GM21717 (cell line): Measurements from ENCODE around the gene TSHZ2.

Source experiments
- ATAC-seq: cut with Tn5 transposase; IDR thresholded peaks from one replicate; pipeline ENCODE4 v1.9.1; 2021; ENCODE audit warnings: mild to moderate bottlenecking, moderate library complexity; ENCODE audit not compliant: unreplicated experiment

Gene TSHZ2

DNA sequence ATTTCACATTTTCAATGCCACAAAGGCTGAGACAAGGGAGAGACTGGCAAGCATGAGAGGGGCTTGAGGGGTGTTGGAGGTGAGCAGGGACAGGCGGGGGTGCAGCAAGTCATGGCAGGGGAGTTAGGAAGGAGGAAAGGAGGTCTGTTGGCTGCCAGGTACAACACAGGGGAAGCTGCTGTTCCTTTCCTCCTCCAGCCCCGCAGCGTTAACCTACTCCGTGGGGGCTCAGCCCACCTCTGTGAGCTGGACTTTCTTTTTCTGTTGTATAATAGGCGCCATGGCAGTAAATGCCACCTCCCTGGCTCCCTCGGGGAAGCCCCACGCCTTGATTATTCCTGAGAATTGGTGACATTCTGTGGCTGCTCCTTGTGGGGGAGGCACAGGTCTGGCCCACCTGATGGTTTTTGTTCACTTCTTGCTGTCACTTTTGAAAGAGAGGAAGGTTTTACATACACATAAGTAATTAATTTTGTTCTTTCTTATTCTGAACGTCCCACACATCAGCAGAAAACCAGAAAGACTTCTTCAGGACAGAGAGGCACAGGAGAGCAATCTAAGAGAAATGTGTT, 293.2 kb downstream of the TSHZ2 start:
- ATAC-seq: no peak

- no peak for ATAC-seq
These were observed 297.2 kb downstream of the TSHZ2 start for GRCh38 chr20:53269380-53269779.

GRCh38 chr20:53270792-53271375, 298.7 kb downstream of the TSHZ2 start:
- no peak for ATAC-seq

DNA sequence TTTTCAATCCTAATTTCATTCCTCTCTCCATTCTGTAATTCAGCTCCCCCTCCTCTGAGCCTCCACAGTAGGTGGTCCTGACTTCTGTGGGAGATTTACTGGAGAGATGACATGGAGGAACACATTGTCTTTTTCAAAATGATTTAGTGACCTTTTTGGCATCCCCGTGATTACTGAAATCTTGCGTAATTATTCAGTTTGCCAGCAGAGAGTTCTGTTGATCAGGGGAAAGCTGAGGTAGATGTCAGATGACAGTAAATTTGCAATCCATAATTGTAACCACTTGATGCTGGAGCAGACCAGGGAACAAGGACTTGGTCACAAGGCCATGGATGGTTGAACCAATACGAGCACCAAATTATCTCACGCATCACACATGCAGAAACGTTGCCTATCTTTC, 302.2 kb downstream of the TSHZ2 start:
- no peak for ATAC-seq

GRCh38 chr20:53274807-53275206, 302.6 kb downstream of the TSHZ2 start:
- ATAC-seq: no peak

GRCh38 chr20:53276143-53276542, 304.0 kb downstream of the TSHZ2 start:
- ATAC-seq: no peak

DNA sequence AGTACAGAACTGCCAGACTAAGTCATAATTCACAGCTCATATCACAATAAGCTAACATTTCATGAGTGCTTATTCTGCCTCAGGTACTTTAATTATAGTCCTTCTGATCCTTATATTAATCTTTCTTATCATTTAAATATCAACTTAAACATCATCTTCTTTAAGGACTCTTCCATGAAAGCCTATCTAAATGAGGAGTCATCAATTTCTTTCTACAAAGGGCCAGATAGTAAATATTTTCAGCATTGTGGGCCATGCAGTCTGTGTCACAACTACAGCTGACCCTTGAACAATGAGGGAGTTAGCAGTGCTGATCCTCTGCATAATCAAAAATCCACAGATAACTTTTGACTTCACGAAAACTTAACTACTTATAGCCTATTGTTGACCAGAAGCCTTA, 306.4 kb downstream of the TSHZ2 start:
- no peak for ATAC-seq

- no peak for ATAC-seq
These were observed 307.6 kb downstream of the TSHZ2 start for GRCh38 chr20:53279735-53280134.

DNA sequence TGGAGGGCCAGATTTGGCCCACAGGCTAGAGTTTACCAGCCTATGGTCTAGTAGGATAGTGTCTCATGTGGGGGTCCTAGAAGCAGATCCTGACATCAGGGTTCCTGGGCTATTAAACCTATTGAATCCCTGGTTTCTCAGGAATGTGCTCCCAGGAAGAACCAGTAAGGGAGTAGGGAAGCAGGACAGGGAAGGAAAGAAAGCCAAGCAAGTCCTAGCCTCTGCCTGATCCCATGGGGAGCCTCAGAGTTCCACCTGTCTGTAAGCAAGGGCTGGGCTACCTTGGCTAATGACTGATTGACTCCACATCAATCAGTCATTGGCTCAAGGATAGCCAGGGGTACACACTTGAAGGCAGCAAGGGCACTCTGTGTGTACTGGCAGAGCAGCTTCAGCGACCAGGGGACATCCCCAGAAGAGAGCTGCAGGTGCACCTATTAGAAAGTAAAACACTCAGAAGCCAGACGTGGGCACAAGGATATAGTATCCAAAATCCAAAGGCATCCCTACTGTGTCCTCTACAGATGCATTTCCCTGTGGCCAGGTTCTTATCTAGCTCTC, 309.5 kb downstream of the TSHZ2 start:
- ATAC-seq: no peak

DNA sequence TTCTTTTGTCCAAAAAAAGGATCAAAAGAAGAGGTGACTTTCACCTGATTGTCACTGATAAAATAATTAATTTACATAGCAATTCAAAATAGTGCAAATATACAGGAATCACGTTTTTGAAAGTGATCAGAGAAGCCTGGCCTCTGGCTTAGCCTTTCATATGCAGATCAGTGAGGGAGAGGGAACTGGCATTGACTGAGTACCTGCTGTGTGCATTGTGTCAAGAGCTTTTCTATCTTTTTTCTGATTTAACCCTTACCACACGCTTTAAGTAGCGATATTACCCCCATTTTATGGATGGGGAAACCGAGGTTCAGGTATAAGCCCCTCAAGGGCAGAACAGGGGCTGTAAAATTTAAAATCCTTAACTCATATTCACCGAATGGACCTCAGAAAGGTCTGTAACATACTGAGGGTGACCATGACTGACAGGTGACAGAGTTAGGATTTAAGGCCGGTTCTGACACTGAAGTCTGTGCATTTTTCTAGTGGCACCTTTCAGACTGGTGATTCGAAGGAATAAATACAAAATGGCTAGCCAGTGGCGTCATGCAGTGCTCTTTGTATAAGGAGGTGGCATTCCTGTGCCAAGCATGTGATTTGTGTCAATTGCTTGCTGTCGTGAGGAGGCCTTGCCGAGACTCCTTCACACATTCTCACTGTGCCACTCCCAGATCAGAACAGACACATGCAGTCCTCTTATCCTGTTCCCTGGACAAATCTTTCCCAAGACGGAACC, 310.2 kb downstream of the TSHZ2 start:
- ATAC-seq: no peak

DNA sequence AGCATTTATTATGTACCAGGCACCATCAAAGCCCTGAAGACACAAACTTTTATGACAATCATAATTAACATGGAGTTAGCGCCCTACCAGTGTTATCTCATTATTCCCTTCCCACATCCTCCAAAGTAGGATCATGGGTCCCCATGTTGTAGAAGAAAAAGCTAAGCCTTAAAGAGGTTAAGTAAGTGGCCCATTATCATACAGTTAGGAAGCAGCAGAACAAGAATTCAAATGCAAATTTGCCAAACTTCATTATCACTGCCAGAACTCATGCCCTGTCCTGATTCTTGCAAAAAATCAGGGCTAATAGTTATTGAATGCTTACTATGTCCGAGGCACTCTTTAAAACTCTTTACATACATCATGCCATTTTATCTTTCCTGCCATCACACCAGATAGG, 310.9 kb downstream of the TSHZ2 start:
- no peak for ATAC-seq

DNA sequence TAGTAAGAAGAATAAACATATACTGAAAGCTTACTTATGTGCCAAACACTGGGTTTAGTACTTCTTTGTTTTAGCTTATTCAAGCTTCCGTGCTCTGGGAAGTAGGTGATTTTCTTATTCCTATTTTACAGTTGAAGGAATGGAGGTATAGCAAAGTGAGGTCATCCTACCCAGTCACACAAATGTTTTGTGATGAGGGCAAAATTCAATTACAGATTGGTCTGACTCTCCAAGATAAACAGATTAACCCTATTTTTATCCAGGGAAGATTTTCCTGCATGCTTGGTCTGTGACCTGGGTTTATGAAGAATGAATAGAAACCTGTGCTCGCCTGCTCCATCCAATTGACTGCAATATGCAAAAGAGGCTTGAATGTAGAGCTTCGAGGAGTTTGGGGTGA, 311.4 kb downstream of the TSHZ2 start:
- ATAC-seq: no peak

- no peak for ATAC-seq
These were observed 312.1 kb downstream of the TSHZ2 start for GRCh38 chr20:53284256-53284655.

- ATAC-seq: no peak
These were observed 312.5 kb downstream of the TSHZ2 start for GRCh38 chr20:53284696-53285095.

DNA sequence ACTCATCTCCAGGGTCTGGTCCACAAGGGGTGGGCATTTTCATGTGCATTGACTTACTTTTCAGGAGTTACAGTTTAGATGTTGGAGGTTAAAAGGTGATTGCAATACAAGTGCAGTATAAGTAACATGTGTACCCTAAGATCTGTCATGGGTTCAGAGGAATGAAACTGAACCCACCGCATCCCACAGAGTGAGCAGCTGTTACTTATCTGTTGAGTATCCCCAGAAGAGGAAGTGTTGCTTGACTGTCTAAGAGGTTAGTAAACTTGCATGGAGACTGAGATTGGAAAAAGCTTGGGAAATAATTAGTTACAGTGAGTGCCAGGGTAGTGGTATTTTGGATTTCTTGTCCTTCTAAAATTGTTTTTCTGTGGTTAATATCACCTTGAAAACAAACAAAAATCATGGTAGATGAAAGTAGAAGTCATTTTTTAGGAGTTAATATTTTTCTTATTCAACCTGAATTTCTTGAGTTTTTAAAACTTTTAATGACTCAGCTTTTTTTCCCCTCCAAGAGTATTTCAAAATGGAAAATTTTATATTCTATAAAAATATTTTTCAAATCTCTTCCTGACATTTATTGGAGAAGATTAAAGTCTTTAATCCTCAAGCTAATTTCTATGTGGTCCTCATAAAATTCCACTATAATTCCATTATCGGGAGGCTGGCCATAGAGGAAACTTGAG, 315.3 kb downstream of the TSHZ2 start:
- no peak for ATAC-seq

DNA sequence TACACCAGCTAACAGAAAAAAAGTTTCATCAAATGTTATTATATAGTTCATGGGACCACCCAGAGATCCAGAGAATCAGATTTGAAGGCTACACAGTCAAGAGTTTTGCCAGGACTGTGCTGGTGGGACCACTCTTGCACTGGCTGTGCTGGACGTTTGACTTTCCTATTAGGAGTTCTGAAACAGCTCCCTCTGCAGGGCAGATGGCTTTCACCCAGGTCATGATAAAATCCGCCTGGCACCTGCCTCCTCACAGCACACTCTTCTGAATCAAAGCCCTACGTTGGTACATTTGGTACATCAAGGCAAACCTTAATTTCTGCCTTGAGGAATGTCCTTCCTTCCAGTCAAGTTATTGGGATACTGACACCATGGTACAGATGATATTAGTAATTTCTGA, 319.4 kb downstream of the TSHZ2 start:
- no peak for ATAC-seq

DNA sequence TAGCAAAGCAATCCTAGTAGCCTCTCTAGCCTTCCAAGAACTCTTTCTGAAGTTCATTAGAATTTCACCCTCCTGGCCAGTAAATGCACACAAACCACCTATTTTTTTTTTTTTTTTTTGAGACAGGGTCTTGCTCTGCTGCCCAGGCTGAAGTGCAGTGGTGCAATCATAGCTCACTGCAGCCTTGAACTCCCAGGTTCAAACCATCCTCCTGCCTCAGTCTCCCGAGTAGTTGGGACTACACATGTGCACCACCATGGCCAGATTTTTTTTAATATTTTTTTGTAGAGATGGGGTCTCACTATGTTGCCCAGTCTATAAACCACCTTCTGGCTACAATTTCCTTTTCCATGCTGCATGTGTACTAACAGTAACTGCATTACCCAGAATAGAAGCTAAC, 320.2 kb downstream of the TSHZ2 start:
- ATAC-seq: no peak

DNA sequence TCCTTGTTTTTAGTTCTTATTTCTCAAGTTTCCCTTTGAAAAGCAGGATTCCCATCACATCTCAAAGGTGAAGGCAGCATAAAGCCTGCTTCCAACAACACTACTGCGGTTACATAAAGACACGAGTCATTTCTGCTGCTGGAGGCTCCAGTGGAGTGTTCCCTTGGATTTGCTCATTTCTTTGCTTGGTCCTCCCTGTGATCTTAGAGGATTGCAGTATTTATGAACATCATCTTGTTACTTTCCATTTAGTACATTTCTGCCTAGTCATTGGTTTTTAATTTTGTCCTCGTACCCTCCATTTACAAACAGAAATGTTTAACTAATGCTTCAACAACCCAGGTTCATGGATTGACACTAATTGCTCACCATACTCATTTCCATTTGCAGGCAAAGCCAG, 322.6 kb downstream of the TSHZ2 start:
- ATAC-seq: no peak

GRCh38 chr20:53296025-53296424, 323.9 kb downstream of the TSHZ2 start:
- no peak for ATAC-seq

- no peak for ATAC-seq
These were observed 324.4 kb downstream of the TSHZ2 start for GRCh38 chr20:53296451-53297153.

GRCh38 chr20:53297154-53297529, 325.0 kb downstream of the TSHZ2 start:
- ATAC-seq: no peak
